ENCODE results near the gene HOXC9.
A peak's percentile ranks its signal among the peaks of the same experiment; 100 is the strongest.

HOXC9 gene

DNA sequence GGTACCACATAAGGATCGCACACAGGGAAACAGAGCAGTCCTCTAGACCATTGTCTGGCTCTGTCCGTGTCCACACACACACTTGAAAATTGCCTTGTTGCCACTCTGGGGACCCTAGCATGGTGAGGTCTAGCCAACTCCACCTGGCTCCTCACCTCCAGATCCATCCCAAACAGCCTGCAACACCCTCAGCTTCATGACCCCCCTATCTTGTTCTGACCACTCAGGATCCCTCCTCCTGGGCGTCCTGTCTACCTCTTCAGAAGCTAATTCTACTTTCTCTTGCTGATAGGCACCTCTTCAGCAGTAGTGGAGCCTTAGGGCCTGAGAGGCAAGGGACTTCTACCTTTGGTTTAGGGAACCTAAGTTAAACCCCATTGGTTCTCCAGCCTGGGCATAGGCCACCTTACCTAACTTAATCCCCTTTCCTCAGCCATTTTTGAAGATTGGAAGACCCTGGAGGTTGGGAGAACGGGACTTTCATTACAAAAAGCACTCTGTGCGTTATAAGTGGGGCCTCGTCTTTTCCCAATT, 32.2 kb downstream of the HOXC9 start:
- Histone ChIP-seq H4K20me1 (ENCODE audit: insufficient read depth, low read length, poor library complexity, severe bottlenecking) (peaks cover 45% of the 10 kb centered on the region), H2AFZ (ENCODE audit: low read length) (no peak overlapping the region), H3K9ac (ENCODE audit: low read depth, low read length, poor library complexity, severe bottlenecking) (no peak overlapping the region), H3K4me1 (ENCODE audit: insufficient read depth, low read length, poor library complexity, severe bottlenecking) (peaks cover 43% of the 10 kb centered on the region), H3F3A (ENCODE audit: low read depth) (peaks cover 17% of the 10 kb centered on the region), H3K79me2 (ENCODE audit: insufficient read depth, low read length) (peaks cover 53% of the 10 kb centered on the region), H3K9me3 (ENCODE audit: insufficient read depth, low read depth, low read length) (no peaks in the 10 kb centered on the region), H3K4me3 (ENCODE audit: low read length, poor library complexity, severe bottlenecking) (no peak overlapping the region), H3K4me2 (ENCODE audit: low read depth, low read length, poor library complexity, severe bottlenecking) (no peak overlapping the region), H3K36me3 (ENCODE audit: insufficient read depth, low read length) (peaks cover 33% of the 10 kb centered on the region; the same call in 1 of the 2 replicates), H3K27me3 (ENCODE audit: insufficient read depth, low read length, poor library complexity, severe bottlenecking) (no peaks in the 10 kb centered on the region), H3K9me2 (replicated peaks; ENCODE audit: low read depth, low read length) (no peaks in the 10 kb centered on the region)
- TF ChIP-seq, protein P1, sequence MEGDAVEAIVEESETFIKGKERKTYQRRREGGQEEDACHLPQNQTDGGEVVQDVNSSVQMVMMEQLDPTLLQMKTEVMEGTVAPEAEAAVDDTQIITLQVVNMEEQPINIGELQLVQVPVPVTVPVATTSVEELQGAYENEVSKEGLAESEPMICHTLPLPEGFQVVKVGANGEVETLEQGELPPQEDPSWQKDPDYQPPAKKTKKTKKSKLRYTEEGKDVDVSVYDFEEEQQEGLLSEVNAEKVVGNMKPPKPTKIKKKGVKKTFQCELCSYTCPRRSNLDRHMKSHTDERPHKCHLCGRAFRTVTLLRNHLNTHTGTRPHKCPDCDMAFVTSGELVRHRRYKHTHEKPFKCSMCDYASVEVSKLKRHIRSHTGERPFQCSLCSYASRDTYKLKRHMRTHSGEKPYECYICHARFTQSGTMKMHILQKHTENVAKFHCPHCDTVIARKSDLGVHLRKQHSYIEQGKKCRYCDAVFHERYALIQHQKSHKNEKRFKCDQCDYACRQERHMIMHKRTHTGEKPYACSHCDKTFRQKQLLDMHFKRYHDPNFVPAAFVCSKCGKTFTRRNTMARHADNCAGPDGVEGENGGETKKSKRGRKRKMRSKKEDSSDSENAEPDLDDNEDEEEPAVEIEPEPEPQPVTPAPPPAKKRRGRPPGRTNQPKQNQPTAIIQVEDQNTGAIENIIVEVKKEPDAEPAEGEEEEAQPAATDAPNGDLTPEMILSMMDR (conservative IDR thresholded peaks at IDR 0.05; ENCODE audit: low read length), result no peak
- no peak for TF ChIP-seq EZH2phosphoT487 (IDR thresholded peaks at IDR 0.05; ENCODE audit: borderline replicate concordance)

DNA sequence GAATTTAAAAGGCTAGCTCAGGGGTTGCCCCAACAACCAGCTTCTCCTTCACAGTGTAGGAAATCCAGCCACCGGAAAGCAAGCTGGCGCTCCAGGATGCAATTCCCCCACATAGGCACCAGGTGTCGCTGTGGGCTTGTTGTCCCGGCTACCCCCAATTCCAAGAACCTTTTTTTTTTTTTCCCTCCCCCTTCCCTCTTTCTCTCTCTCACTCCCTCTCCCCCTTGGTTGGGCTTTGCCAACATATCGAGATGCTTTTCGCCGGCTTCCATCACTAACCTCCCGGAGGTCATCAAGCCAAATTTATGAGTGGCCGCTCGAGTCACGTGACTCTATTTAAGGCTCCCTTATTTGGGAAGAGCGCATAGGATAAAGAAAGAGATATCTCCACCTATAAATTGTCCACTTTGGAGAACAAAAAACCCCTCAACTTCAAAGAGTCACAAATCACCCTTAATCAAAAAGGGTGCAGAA, 32.7 kb downstream of the HOXC9 start, which contains the start of gene HOXC5:
TSS of gene HOXC5 (plus strand) at position 424 of the 474 bp plus-strand sequence. CDS start 73 bp downstream, outside the sequence.
- Histone ChIP-seq H3K36me3 (ENCODE audit: insufficient read depth, low read length) (peaks cover 33% of the 10 kb centered on the region; the same call in 1 of the 2 replicates), H3K27me3 (ENCODE audit: insufficient read depth, low read length, poor library complexity, severe bottlenecking) (no peaks in the 10 kb centered on the region), H2AFZ (ENCODE audit: low read length) (no peak within 1 kb of the TSS), H3K4me2 (ENCODE audit: low read depth, low read length, poor library complexity, severe bottlenecking) (peak within 1 kb of the TSS; percentile 71), H3K4me1 (ENCODE audit: insufficient read depth, low read length, poor library complexity, severe bottlenecking) (peaks cover 46% of the 10 kb centered on the region), H3F3A (ENCODE audit: low read depth) (peaks cover 20% of the 10 kb centered on the region), H3K9me2 (replicated peaks; ENCODE audit: low read depth, low read length) (no peaks in the 10 kb centered on the region), H3K79me2 (ENCODE audit: insufficient read depth, low read length) (peaks cover 48% of the 10 kb centered on the region), H3K9me3 (ENCODE audit: insufficient read depth, low read depth, low read length) (no peaks in the 10 kb centered on the region), H4K20me1 (ENCODE audit: insufficient read depth, low read length, poor library complexity, severe bottlenecking) (peaks cover 40% of the 10 kb centered on the region), H3K4me3 (ENCODE audit: low read length, poor library complexity, severe bottlenecking) (peak within 1 kb of the TSS; percentile 67), H3K9ac (ENCODE audit: low read depth, low read length, poor library complexity, severe bottlenecking) (peak within 1 kb of the TSS; percentile 56)
- TF ChIP-seq, protein P1 (conservative IDR thresholded peaks at IDR 0.05; ENCODE audit: low read length), result peak; percentile 99
- TF ChIP-seq EZH2phosphoT487 (IDR thresholded peaks at IDR 0.05; ENCODE audit: borderline replicate concordance), result no peak

DNA sequence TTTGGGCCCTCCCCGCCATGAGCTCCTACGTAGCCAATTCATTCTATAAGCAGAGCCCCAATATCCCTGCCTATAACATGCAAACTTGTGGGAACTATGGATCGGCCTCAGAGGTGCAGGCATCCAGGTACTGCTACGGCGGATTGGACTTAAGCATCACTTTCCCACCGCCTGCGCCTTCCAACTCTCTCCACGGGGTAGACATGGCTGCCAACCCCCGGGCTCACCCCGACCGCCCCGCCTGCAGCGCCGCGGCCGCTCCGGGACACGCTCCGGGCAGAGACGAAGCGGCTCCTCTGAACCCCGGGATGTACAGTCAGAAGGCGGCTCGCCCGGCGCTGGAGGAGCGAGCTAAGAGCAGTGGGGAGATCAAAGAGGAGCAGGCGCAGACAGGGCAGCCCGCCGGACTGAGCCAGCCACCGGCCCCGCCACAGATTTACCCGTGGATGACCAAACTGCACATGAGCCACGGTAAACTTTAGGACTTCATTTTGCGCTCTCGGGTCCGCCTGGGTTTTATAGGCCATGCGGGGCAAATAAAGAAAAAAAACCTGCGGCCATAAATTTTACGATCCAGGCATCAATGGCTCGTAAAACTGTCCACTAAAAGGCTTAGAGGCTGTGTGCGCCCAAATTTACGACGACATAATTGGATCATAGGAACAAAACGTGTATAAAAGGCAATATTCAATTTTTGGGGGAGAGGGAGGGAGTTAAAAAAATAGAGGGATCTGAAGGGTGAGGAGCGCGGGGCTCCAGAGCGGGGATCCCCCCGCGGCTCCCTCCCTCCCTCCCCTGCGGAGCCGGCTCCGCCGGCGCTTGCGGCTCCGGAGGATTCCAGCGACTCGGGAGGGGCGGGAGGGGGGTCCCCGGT, 33.4 kb downstream of the HOXC9 start:
- H4K20me1 ChIP-seq (ENCODE audit: insufficient read depth, low read length, poor library complexity, severe bottlenecking), result peaks cover 33% of the 10 kb centered on the region
- peak overlapping the region; percentile 71 for H3K4me2 ChIP-seq (ENCODE audit: low read depth, low read length, poor library complexity, severe bottlenecking)
- peaks cover 20% of the 10 kb centered on the region for H3F3A ChIP-seq (ENCODE audit: low read depth)
- peaks cover 32% of the 10 kb centered on the region; the same call in 1 of the 2 replicates for H3K36me3 ChIP-seq (ENCODE audit: insufficient read depth, low read length)
- H3K4me3 ChIP-seq (ENCODE audit: low read length, poor library complexity, severe bottlenecking), result peak overlapping the region; percentile 67
- TF ChIP-seq EZH2phosphoT487 (IDR thresholded peaks at IDR 0.05; ENCODE audit: borderline replicate concordance), result no peak
- TF ChIP-seq, protein P1 (conservative IDR thresholded peaks at IDR 0.05; ENCODE audit: low read length), result no peak
- no peaks in the 10 kb centered on the region for H3K9me3 ChIP-seq (ENCODE audit: insufficient read depth, low read depth, low read length)
- H3K4me1 ChIP-seq (ENCODE audit: insufficient read depth, low read length, poor library complexity, severe bottlenecking), result peaks cover 52% of the 10 kb centered on the region
- no peak overlapping the region for H2AFZ ChIP-seq (ENCODE audit: low read length)
- H3K9ac ChIP-seq (ENCODE audit: low read depth, low read length, poor library complexity, severe bottlenecking), result peak overlapping the region; percentile 56
- H3K27me3 ChIP-seq (ENCODE audit: insufficient read depth, low read length, poor library complexity, severe bottlenecking), result no peaks in the 10 kb centered on the region
- H3K79me2 ChIP-seq (ENCODE audit: insufficient read depth, low read length), result peaks cover 48% of the 10 kb centered on the region
- H3K9me2 ChIP-seq (replicated peaks; ENCODE audit: low read depth, low read length), result no peaks in the 10 kb centered on the region

All from Loucy (cell line).